GM18519 (cell line): ENCODE data around the gene TUBG1.

ENCODE experiments used
- ATAC-seq: cut with Tn5 transposase; IDR thresholded peaks from one replicate; pipeline ENCODE4 v1.9.1; 2021; ENCODE audit warnings: mild to moderate bottlenecking, moderate library complexity; ENCODE audit not compliant: unreplicated experiment, low FRiP score

TUBG1 gene

DNA sequence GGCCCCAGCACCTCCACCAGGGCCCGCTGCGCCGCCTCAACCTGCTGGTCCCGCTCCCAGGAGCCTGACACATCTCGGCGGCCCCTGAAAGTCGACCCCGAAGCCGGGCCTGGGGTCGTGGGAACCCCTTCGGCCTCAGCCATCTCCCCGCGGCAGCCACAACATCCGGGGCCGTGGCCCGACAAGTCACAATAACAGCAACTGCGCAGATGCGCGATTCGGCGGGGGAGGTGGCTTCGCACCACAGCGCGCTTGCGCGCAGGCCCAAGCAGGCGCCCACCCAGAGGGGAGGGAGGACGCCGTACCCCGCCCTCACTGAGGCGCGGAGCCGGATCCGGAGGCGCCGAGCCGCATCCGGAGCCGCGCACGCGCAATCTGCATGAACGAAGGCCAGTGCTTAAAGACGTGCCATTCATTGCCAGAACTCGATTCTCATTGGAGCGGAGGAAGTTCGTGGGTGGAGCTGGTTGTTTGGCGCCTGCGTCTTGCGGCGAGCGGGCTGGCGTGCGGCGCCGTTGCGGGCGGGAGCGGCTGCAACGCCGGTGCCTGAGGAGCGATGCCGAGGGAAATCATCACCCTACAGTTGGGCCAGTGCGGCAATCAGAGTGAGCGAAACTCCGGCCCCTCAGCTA lies at the start of gene TUBG1, which contains the start of gene RETREG3:
TSS of gene TUBG1 (plus strand) at position 502 of the 632 bp plus-strand sequence. CDS start at position 557, 55 bp downstream.
TSS of gene RETREG3 (minus strand) at position 193 of the 632 bp plus-strand sequence. CDS start at position 143, 50 bp downstream.
- ATAC-seq = peak; percentile 84

DNA sequence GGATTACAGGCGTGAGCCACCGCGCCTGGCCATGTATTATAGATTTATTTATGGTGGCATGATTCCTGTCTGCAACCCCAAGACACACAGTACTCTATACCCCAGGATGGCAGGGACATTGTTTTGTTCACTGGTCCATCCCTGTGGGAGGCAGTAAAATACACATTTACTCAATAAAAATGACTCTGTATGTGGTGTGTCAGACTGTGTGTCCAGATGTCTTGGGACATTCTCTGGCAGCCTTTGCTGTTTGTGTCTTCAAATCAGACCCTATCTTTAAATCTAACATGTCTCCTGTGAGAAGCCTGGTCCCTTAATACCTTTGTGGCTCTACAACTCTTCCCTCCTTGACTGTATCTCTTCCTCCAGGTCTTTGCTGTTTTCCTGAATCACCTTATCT lies 49.2 kb upstream of the TUBG1 start:
- ATAC-seq = no peak

DNA sequence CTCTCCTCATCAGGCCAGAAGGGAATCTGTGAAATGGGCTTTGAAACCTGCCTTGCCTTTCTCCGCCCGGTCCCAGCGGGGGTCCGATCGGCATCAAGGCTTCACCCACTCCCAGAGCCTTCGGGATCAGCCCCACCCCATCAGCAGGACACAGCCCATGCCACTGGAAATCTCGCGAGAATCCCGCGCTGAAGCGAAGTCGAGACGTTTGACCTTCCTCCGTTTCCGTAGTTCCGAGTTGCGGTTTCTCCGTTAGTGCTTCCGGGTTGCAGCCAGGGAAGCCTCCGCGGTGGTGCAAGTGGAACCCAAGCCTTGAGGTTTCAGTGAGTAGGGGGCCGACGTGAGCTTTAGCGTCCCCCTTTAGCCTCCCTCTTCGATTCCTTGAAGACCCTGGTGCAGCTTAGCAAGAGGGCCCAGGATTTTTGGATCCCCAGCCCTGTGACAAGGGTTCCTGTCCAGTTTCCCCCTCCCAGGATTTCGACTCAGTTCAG lies 47.5 kb upstream of the TUBG1 start, which contains the start of gene COASY:
TSS of gene COASY (plus strand) at position 252 of the 491 bp plus-strand sequence. CDS start 475 bp downstream, outside the sequence.
- ATAC-seq = no peak

DNA sequence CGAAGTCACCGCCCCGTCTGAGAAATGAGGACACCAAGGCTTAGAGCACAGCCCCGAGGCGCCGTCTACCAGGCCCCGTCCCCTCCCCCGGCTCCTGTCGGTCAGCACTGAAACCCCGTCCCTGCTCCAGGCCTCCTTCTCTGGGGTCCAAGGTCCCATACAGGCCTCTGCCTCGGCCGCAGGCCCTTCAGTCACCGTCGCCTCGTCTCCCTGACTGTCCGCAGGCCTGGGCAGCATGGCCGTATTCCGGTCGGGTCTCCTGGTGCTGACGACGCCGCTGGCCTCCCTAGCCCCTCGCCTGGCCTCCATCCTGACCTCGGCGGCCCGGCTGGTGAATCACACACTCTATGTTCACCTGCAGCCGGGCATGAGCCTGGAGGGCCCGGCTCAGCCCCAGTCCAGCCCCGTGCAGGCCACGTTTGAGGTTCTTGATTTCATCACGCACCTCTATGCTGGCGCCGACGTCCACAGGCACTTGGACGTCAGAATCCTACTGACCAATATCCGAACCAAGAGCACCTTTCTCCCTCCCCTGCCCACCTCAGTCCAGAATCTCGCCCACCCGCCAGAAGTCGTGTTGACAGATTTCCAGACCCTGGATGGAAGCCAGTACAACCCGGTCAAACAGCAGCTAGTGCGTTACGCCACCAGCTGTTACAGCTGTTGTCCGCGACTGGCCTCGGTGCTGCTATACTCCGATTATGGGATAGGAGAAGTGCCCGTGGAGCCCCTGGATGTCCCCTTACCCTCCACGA lies 46.9 kb upstream of the TUBG1 start:
- no peak for ATAC-seq

DNA sequence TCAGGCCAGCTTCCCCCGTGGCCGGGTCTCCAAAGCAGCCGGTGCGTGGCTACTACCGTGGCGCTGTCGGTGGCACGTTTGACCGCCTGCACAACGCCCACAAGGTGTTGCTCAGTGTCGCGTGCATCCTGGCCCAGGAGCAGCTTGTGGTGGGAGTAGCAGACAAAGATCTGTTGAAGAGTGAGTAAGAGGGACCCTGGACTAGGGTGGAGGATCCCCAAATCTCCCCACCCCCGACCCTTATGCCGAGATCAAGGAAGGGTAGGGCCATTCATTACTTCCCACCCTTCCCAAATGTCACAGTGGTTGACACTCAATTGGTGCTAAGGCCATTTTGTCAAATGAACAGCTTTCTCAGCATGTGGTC lies 46.4 kb upstream of the TUBG1 start:
- no peak for ATAC-seq

DNA sequence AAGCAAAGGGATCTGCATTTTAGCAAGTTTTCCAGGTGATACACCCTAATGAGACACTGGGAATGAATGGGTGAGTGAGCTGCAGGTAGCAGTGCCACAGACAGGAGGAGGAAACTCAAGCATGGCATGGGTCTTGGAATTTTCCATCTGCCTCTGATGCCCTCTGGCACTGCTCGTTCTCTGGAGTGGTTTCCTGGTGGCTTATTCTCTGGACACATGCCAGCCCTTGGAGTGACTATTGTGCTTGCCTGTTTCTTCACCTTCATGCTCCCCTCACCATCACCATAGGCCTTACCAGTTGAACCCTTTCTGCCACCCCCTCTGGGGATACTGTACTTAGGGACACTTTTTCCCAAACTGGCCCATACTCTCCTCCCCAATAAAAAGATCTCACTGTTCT lies 45.9 kb upstream of the TUBG1 start:
- ATAC-seq = no peak

DNA sequence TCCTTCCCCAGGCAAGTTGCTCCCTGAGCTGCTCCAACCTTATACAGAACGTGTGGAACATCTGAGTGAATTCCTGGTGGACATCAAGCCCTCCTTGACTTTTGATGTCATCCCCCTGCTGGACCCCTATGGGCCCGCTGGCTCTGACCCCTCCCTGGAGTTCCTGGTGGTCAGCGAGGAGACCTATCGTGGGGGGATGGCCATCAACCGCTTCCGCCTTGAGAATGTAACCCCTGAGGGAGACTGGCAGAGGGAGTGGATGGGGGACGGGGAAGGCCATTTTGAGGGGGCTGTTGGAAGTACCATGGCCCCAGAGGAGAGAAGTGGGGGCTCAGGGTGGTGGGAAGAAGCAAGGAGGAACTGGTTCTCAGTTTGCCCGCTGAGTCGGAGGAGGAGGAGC lies 45.5 kb upstream of the TUBG1 start:
- ATAC-seq = no peak

DNA sequence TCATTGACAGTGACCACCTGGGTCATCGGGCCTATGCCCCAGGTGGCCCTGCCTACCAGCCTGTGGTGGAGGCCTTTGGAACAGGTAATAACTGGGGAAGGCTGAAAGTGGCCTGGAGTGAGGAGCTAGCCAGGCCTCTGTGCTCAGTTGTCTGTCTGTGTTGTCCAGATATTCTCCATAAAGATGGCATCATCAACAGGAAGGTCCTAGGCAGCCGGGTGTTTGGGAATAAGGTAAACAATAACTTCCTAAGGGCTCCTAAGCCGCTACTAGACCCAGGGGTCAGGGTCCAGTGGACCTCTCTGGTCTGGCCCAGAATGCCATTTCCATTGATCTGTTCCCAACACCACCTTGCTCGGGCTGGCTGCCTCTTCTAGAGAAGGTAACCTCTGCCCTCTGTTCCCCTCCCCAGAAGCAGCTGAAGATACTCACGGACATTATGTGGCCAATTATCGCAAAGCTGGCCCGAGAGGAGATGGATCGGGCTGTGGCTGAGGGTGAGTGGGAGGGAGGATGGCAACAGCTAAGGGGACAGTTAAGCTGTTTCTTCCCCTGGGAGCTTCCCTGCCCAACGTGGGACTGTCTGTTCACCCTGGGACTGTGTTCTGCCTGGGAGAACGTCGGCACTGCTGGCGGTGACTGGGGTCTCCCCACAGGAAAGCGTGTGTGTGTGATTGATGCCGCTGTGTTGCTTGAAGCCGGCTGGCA lies 44.5 kb upstream of the TUBG1 start:
- no peak for ATAC-seq

DNA sequence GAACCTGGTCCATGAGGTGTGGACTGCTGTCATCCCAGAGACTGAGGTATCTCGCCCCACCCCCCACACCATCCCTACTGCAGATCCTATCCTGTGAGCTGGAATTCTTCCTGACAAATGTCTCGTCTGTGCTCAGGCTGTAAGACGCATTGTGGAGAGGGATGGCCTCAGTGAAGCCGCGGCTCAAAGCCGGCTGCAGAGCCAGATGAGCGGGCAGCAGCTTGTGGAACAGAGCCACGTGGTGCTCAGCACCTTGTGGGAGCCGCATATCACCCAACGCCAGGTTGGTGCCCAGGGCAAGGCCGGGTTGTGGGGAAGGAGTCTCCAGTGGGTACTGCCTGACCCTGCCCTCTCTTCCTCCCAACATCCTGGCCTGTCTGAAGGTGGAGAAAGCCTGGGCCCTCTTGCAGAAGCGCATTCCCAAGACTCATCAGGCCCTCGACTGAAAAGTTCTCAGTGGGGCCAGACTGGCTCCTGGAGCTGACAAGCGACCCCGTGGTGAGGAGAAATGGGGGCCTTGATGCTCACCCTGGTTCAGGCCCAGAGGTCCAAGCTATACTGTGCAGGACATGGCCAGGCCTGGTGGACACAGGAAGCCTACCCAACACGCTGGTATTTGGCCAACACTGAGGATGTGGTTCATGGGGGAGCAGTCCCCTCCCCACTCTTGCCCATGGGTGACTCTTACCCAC lies 43.8 kb upstream of the TUBG1 start:
- no peak for ATAC-seq

DNA sequence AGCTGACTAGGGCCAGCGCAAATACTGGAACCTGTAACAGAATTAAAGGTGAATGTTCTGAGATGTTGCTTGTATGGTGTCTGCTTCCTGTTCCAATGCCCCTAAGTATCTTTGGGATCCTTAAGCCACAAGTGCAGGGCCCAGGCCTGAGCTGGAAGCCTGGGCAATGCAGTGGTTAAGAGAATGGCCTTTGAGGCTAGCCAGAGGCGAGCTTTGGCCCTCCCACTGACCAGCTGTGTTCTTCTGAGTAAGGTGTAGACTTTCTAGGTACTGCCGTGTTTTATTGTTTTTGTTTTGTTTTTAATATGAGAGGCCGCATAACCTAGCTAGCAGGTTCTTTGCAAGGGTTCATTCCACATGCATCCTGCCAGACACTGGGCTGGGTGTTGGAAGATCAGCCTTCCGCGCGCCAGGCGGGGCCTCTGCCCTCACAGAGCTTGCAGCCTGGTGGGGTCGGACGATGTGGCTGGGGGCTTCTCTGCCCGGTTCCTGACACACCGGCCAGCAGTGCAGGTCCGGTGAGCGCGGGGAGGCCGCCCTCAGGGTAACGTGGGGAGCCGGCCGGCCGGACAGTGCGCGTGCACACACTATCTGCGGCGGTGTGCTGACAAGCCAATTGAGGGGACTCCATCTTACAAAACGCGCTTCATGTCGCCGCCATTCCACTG lies 43.1 kb upstream of the TUBG1 start:
- ATAC-seq = no peak

DNA sequence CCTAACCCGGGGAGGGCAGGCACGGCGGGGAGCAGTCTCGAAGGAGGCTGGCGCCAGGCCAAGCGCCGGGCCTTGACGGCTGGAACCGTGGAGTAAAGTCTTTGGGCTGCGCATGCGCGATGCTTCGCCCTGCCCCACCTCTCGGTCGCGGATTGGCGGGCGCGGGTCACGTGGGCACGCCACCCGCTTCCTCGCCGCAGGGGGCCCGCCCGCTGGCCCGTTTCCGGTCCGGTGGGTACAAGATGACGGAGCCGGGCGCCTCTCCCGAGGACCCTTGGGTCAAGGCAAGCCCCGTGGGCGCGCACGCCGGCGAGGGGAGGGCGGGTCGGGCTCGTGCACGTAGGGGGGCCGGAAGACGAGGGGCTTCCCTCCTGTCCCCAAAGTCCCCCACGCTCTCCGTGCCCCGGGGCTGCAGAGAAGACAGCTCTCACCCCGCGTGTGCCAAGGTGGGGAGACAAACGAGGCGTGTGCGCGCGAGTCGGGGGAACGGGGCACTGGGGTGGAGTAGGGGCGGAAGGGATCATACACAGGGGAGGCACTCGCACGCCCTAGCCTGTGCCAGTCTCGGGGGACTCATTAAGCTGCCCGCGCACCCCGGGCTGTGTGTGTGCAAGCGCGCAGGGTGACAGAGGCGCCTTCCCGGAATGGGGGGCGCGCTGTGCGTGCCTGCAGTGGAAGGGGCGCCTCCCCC lies 42.5 kb upstream of the TUBG1 start, which contains the start of gene MLX:
TSS of gene MLX (plus strand) at position 218 of the 691 bp plus-strand sequence. CDS start at position 243, 25 bp downstream.
- no peak for ATAC-seq

DNA sequence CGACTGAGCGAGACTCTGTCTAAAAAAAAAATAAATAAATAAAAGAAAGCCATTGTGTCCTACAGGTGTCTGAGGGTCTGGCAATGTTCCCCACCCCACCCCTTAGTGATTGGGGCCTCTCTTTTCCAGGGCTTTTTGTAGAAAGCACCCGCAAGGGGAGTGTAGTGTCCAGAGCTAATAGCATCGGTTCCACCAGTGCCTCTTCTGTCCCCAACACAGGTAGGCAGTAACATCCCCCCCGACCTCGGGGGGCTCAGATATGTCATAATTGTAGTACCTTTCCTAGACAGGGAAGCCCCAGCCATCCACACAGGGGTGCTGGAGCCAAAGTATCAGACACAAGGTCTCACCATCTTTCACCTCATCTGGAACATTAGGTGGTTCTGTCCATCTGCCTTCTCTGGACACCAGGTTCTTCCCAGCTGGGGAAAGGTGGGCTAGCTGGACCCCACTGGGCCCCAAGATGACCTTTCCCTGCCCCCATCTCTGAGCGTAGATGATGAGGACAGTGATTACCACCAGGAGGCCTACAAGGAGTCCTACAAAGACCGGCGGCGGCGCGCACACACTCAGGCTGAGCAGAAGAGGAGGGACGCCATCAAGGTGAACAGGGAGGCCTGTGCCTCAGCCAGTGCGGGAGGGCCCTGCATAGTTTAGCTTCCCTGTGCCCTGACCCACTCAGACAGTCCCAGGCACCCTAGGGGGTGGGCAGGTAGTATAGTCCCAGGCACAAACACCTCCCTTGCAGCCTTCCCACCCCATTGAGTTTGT lies 41.0 kb upstream of the TUBG1 start:
- no peak for ATAC-seq

DNA sequence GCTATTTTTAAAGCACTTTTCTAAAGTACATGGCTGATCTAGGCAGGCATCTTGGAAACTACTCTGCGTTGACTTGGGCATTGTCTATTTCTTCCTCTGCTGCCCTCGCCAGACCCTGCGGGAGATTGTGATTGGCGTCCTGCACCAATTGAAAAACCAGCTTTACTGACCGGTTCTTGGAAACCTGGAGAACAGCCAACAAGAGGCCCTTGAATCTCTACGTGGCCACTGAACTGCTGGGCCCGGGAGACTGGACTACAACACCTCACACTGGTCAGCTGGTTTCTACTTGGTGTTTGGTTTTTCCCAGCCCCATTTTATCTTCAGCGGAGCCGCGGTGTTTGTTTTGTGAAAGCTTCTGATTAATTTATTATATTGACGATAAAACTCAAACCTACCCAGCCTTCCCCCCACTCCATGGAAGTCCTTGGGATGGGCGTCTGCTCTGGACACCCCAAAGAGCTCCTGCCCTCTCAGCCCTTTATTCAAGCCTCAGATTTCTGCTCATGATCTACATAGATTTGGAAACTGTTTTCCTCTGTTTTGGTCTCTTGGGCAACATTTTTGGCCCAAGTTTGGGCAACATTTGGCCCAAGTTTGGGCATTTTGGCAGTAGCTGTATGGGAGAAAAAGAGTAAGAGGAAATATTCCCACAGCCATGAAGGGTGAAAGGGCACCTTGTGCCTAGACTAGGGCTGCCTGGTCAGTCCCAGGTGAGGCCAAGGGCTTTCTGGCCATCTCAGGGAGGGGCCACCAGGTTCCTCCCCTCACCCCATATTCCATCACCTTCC lies 37.9 kb upstream of the TUBG1 start:
- no peak for ATAC-seq

DNA sequence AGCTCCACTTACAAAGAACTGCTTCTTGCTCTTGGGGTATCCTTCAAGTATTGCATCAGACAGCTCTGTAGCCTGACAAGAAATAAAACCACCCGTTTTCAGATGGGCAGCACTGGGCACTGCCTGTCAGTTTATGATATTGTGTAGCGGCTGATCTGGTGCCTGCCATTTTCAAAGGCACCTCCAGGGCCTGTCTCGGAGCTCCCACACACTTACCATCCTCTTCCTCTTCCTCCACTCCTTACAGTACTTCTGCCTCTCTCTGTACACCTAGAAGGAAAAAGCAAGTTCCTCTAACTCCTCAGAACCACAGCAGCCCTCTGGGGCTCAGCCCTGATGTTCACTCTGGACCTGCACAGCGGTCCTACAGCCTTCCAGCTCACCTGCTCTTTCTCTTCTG lies 36.4 kb upstream of the TUBG1 start:
- no peak for ATAC-seq

DNA sequence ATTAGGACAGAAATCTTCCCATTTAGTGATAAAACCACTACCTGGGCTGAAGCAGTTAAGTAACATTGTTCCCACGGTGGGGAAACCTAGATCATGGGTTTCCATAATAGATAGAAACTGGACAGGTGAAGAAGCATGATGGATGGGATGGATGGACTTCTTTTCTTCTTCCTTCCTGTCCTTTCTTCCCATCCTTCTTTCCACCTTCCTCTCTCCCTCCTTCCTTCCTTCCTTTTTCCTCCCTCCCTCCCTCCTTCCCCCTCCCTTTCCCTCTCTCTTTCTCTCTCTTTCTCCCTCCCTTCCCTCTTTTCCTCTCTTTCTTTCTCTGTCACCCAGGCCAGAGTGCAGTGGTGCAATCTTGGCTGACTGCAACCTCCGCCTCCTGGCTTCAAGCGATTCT lies 35.0 kb upstream of the TUBG1 start:
- no peak for ATAC-seq

DNA sequence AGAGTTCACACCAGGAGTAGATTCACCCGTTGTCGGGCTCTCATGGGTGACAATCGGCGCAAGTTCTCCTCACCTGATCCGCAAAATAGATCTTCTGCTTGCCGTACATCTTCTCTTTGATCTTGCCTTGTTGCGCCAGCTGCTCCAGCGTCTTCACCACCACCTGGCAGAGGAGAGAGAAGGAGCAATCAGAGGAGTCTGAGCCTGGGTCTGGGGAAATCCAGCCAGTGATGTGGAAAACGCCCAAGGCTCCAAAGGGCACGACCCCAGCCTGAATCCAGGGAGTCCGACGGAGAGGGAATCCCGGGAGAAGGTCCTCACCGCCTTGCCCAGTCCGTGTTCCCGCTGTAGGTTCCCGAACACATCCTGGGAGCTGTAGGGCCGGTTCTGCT lies 32.3 kb upstream of the TUBG1 start:
- ATAC-seq = no peak

DNA sequence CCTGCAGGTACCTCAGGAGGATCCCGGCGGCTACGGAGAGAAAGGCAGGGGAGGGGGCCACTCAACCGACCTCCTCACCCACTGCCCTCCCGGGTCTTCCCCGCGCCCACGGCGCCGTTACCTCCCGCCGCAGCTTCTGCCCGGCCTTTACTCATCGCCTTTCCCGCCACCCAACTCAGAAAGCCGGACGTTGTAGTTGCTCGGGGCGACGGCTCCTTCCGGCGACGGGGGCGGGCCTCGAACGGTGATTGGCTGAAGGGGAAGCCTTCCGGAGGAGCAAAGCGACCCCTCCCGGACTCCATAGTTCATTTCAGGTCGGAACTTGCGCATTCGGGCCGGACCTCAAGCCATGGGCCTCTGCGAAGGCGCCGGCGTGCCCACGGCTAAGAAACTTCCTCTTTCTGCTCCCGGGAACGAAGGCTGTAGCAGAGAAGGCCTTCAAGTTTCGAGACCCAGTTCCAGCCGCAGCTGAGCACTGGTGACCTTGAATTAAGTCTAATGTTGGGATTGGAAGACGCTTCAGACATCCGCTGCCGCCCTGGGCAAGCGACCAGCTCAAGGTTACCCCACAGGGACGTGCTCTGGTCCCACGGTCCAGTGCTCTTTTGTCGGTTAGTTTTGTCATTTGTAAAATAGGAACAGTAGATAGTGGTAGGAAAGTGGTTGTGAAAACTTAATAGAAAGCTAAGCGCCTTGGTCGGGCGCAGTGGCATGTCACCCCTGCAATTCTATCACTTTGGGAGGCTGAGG lies 31.8 kb upstream of the TUBG1 start, which contains the start of gene PSMC3IP:
TSS of gene PSMC3IP (minus strand) at position 198 of the 750 bp plus-strand sequence. CDS start at position 155, 43 bp downstream.
- peak; percentile 49 for ATAC-seq
